Activated naive CD4-positive, alpha-beta T cell treated with anti-CD3 and anti-CD28 coated beads, Interleukin-2, amount 50 U/mL, for 24 hours (primary cell): ENCODE results near the gene ST3GAL4.

Experiments
- H3K27ac Mint-ChIP-seq: one replicate; pipeline ENCODE4 v1.8.0; 2021; ENCODE audit warnings: mild to moderate bottlenecking, mixed read lengths
- H3K27me3 Mint-ChIP-seq: one replicate; pipeline ENCODE4 v1.8.0; 2021; ENCODE audit warnings: mixed read lengths
- H3K36me3 Mint-ChIP-seq: one replicate; pipeline ENCODE4 v1.8.0; 2021; ENCODE audit warnings: mixed read lengths
- H3K4me1 Mint-ChIP-seq: one replicate; pipeline ENCODE4 v1.8.0; 2021; ENCODE audit warnings: mixed read lengths
- H3K4me3 Mint-ChIP-seq: one replicate; pipeline ENCODE4 v1.8.0; 2021; ENCODE audit warnings: mild to moderate bottlenecking, mixed read lengths
- H3K9me3 Mint-ChIP-seq: one replicate; pipeline ENCODE4 v1.8.0; 2021; ENCODE audit warnings: mixed read lengths

The ST3GAL4 gene

DNA sequence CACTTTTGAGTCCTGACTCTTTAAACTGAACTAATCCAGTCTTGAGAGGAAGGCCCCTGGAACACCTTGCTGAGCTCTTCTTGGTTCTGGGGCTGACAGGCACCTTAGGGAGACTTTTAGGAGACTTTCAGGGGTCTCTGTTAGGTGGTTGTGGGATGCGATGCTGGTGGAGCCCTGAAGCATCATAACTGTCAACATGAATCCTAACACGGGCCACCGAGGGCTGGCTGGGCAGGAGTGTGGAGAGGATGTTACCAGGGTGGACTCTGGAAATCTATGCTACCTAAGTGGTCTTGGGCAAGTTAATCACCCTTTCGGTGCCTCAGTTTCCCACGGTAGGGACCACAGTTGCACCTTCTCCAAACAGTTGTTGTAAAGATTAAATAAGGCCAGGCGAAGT, 106.5 kb downstream of the ST3GAL4 start:
- H3K36me3 Mint-ChIP-seq, result peaks cover 2% of the 10 kb centered on the region
- no peak overlapping the region for H3K27ac Mint-ChIP-seq
- H3K27me3 Mint-ChIP-seq, result no peaks in the 10 kb centered on the region
- H3K4me1 Mint-ChIP-seq, result peaks cover 25% of the 10 kb centered on the region
- no peaks in the 10 kb centered on the region for H3K9me3 Mint-ChIP-seq
- no peak overlapping the region for H3K4me3 Mint-ChIP-seq

DNA sequence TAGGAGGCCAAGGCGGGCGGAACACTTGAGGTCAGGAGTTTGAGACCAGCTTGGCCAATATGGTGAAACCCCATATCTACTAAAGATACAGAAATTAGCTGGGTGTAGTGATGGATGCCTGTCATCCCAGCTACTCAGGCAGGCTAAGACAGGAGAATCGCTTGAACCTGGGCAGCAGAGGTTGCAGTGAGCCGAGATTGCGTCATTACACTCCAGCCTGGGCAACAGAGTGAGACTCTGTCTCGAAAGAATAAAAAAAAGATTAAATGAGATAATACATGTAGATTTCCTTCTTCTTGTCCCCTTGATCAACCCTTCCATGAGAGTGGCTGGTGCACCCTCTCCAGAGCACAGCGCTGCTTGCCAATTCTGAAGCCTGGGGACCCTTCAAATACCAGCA, 106.9 kb downstream of the ST3GAL4 start:
- H3K4me3 Mint-ChIP-seq, result no peak overlapping the region
- no peaks in the 10 kb centered on the region for H3K27me3 Mint-ChIP-seq
- H3K27ac Mint-ChIP-seq, result no peak overlapping the region
- H3K9me3 Mint-ChIP-seq, result no peaks in the 10 kb centered on the region
- H3K36me3 Mint-ChIP-seq, result peaks cover 2% of the 10 kb centered on the region
- H3K4me1 Mint-ChIP-seq, result peaks cover 25% of the 10 kb centered on the region
